HL-60 (cell line): ENCODE data around the gene AQP12B.

ENCODE experiments used
- DNase-seq, 2 experiments: peaks; one replicate each; pipeline ENCODE4 v3.0.0-alpha.2; 2010 to 2020; ENCODE audit warnings: low read depth in 1 of 2, low spot score in 1 of 2
- H3K27ac ChIP-seq: fragments of 250-450 bp; sonication (Bioruptor Pico); replicated peaks from 2 replicates; pipeline ENCODE4 v1.5.1; 2020; ENCODE audit warnings: mild to moderate bottlenecking, moderate library complexity
- H3K27me3 ChIP-seq: fragments of 250-450 bp; sonication (Bioruptor Pico); 2 replicates; pipeline ENCODE4 v1.5.1; 2021; ENCODE audit warnings: mild to moderate bottlenecking, moderate library complexity; ENCODE audit not compliant: insufficient read depth, poor library complexity, severe bottlenecking
- H3K4me3 ChIP-seq: replicated peaks from 2 replicates; pipeline ENCODE4 v1.5.1; 2011; ENCODE audit warnings: mild to moderate bottlenecking, control low read depth, low read length; ENCODE audit not compliant: insufficient read depth
- GABPA ChIP-seq: IDR thresholded peaks from 2 replicates; pipeline ENCODE4 v1.6.1; 2012; ENCODE audit warnings: low read depth
- POLR2AphosphoS5 ChIP-seq: IDR thresholded peaks from 2 replicates; pipeline ENCODE4 v1.6.1; 2012; ENCODE audit warnings: low read depth
- SPI1 ChIP-seq: IDR thresholded peaks from 2 replicates; pipeline ENCODE4 v1.6.1; 2012; ENCODE audit warnings: low read depth, mild to moderate bottlenecking, borderline replicate concordance
- TF ChIP-seq, protein P1 (sequence below): IDR thresholded peaks from 2 replicates; pipeline ENCODE4 v1.6.1; 2012; ENCODE audit warnings: low read depth; ENCODE audit not compliant: insufficient replicate concordance
- TF ChIP-seq, protein P2 (sequence below): IDR thresholded peaks from one replicate; pipeline ENCODE4 v1.5.1; 2011; ENCODE audit warnings: low read length, control low read depth, inconsistent platforms; ENCODE audit not compliant: insufficient read depth

Gene AQP12B

DNA sequence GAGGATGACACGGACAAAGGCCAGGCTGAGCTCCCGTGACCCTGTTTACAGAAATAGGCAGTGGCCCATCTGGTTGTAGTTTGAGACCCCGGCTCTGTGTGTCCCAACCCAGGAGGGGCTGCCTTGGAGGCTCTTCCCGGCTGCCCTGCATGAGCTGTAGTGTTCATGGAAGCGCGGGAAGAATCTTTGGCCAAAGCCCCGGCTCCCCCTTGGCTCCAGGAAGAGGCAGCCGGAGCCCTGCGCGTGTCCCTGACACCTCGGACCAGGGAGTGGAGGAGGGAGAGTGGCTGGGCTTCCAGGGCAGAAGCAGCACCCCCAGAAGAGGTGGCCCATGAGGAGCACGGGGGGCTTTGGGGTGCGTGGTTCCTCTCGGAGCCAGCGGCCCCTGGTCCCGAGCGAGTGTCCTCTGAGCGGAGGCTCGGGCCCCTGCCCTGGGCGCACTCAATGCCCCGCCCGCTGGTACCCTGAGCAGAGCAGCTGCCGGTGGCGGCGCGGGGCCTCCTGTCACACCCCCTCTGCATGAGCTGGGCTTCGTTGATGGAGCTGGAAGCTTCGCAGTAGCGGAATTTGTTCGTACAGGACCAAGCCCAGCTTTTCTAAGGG is 35.7 kb downstream of the AQP12B start:
- TF ChIP-seq, protein P1, sequence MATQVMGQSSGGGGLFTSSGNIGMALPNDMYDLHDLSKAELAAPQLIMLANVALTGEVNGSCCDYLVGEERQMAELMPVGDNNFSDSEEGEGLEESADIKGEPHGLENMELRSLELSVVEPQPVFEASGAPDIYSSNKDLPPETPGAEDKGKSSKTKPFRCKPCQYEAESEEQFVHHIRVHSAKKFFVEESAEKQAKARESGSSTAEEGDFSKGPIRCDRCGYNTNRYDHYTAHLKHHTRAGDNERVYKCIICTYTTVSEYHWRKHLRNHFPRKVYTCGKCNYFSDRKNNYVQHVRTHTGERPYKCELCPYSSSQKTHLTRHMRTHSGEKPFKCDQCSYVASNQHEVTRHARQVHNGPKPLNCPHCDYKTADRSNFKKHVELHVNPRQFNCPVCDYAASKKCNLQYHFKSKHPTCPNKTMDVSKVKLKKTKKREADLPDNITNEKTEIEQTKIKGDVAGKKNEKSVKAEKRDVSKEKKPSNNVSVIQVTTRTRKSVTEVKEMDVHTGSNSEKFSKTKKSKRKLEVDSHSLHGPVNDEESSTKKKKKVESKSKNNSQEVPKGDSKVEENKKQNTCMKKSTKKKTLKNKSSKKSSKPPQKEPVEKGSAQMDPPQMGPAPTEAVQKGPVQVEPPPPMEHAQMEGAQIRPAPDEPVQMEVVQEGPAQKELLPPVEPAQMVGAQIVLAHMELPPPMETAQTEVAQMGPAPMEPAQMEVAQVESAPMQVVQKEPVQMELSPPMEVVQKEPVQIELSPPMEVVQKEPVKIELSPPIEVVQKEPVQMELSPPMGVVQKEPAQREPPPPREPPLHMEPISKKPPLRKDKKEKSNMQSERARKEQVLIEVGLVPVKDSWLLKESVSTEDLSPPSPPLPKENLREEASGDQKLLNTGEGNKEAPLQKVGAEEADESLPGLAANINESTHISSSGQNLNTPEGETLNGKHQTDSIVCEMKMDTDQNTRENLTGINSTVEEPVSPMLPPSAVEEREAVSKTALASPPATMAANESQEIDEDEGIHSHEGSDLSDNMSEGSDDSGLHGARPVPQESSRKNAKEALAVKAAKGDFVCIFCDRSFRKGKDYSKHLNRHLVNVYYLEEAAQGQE: no peak
- TF ChIP-seq SPI1 (no peak), POLR2AphosphoS5 (no peak), GABPA (no peak)
- TF ChIP-seq, protein P2, sequence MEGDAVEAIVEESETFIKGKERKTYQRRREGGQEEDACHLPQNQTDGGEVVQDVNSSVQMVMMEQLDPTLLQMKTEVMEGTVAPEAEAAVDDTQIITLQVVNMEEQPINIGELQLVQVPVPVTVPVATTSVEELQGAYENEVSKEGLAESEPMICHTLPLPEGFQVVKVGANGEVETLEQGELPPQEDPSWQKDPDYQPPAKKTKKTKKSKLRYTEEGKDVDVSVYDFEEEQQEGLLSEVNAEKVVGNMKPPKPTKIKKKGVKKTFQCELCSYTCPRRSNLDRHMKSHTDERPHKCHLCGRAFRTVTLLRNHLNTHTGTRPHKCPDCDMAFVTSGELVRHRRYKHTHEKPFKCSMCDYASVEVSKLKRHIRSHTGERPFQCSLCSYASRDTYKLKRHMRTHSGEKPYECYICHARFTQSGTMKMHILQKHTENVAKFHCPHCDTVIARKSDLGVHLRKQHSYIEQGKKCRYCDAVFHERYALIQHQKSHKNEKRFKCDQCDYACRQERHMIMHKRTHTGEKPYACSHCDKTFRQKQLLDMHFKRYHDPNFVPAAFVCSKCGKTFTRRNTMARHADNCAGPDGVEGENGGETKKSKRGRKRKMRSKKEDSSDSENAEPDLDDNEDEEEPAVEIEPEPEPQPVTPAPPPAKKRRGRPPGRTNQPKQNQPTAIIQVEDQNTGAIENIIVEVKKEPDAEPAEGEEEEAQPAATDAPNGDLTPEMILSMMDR: no peak
- Histone ChIP-seq H3K4me3 (no peak overlapping the region), H3K27ac (no peak overlapping the region), H3K27me3 (peaks cover 4% of the 10 kb centered on the region)
- no peak for DNase-seq

DNA sequence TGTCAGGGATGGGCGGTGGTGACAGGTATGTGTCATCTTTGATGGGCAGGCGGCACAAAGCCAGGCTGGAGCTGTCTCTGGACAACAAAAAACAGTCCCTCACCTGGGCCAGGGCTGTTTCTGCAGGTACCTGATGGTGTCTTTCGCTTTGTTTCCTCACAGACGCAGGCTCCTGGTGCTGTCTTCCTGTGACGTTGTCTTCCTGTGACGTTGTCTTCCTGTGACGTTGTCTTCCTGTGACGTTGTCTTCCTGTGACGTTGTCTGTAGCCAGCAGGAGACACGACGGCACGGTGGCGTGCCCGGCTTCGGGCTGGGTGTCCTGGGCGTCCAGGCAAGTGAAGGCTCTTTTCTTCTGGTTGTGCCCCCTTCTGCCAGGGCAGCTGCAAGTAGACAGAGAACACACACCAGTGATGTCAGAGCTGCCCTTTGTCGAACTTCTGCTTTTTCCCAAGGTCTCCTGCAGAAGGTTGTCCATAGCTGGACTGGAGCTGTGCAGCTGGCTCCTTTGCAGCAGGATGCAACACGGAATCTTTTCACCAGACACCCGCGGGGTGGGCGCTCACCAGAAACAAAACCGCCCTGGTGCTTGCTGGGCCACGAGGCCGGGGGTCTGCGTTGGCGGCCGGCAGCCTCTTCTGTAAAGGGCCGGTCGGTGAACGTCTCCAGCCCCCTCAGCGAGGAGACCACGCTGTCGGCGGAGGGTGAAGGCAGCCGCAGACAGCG is 36.3 kb downstream of the AQP12B start:
- H3K27me3 ChIP-seq: peaks cover 2% of the 10 kb centered on the region
- TF ChIP-seq, protein P1: no peak
- TF ChIP-seq POLR2AphosphoS5: no peak
- TF ChIP-seq SPI1: no peak
- TF ChIP-seq GABPA: no peak
- TF ChIP-seq, protein P2: no peak
- peak; percentile 32 to 41 for DNase-seq
- H3K27ac ChIP-seq: no peak overlapping the region
- no peak overlapping the region for H3K4me3 ChIP-seq

DNA sequence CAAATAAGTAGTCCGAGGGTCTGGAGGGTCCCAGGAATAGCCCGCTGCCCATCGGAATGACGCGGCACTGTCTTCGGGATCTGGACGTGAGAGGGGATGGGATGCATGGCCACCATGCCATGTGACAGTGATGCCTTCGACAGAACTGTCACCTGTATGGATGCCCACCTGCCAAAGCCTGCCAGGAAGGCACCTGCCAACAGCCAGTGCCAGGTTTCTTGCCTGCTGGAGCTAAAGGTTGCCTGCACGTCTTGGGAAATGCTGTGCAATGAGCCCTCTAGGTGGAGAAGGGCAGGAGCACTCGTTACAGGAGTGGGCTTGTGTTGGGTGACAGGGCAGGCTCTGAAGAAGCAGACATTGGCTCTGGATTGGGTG is 36.9 kb downstream of the AQP12B start:
- no peak for DNase-seq
- TF ChIP-seq SPI1 (no peak), GABPA (no peak), POLR2AphosphoS5 (no peak)
- TF ChIP-seq, protein P2: no peak
- TF ChIP-seq, protein P1: no peak
- no peak overlapping the region for H3K27ac ChIP-seq
- peaks cover 2% of the 10 kb centered on the region for H3K27me3 ChIP-seq
- no peak overlapping the region for H3K4me3 ChIP-seq
